Measurements from ENCODE around the gene SMIM41. TPM values are rescaled to one million over a fixed set of nuclear protein-coding genes. Genes with fewer than 3 reads are reported as not detected.
A peak's percentile ranks its signal among the peaks of the same experiment; 100 is the strongest.

The SMIM41 gene
- total and polyA plus RNA-seq, 10 donors = 0.64 to 8.1 (median 2.0) TPM

- no peaks in the 10 kb centered on the region for H3K9me3 ChIP-seq
- TF ChIP-seq POLR2AphosphoS5 (IDR thresholded peaks at IDR 0.05) (peak in 2 of 3 donors; percentile 19 to 52), CTCF (IDR thresholded peaks at IDR 0.05 in 8 of 11, conservative IDR thresholded peaks at IDR 0.05 in 3 of 11) (no peak), POLR2A (IDR thresholded peaks at IDR 0.05) (no peak)
- H3K4me3 ChIP-seq = no peak overlapping the region
- H3K36me3 ChIP-seq = no peaks in the 10 kb centered on the region
- peak; percentile 76 for DNase-seq
- peaks cover 3 to 29% (median 18%) of the 10 kb centered on the region in 6 donors for H3K4me1 ChIP-seq
- peaks cover 0 to 14% (median 9%) of the 10 kb centered on the region in 7 donors for H3K27me3 ChIP-seq (replicated peaks in 1 of 7)
- intact Hi-C loops (cut with DNase I; ENCODE audit: low total_unique reads) = no loop called here
- peak overlapping the region in 1 of 8 donors; percentile 38 for H3K27ac ChIP-seq
- 71 to 87% (median 82%) methylated on average over 6 to 17 of the region's 17 CpGs for WGBS, 5 donors
Measured at GRCh38 chr12:52147367-52147963, 68.0 kb downstream of the SMIM41 start.

GRCh38 chr12:52147964-52148463, 68.5 kb downstream of the SMIM41 start:
- peak; percentile 69 for DNase-seq
- intact Hi-C loops (cut with DNase I; ENCODE audit: low total_unique reads) = no loop called here
- 88 to 91% (median 90%) methylated on average over 8 to 10 of the region's 10 CpGs for WGBS, 5 donors
- TF ChIP-seq CTCF (IDR thresholded peaks at IDR 0.05 in 8 of 11, conservative IDR thresholded peaks at IDR 0.05 in 3 of 11) = no peak
- TF ChIP-seq POLR2AphosphoS5 (IDR thresholded peaks at IDR 0.05) = no peak
- TF ChIP-seq POLR2A (IDR thresholded peaks at IDR 0.05) = no peak
- Histone ChIP-seq H3K27ac (peak overlapping the region in 1 of 8 donors; percentile 38), H3K4me3 (no peak overlapping the region), H3K36me3 (no peaks in the 10 kb centered on the region), H3K4me1 (peaks cover 3 to 34% (median 20%) of the 10 kb centered on the region in 6 donors), H3K9me3 (no peaks in the 10 kb centered on the region), H3K27me3 (replicated peaks in 1 of 7) (peaks cover 0 to 19% (median 11%) of the 10 kb centered on the region in 7 donors)

- H3K4me1 ChIP-seq = peaks cover 3 to 34% (median 20%) of the 10 kb centered on the region in 6 donors
- H3K27me3 ChIP-seq (replicated peaks in 1 of 7) = peaks cover 0 to 23% (median 11%) of the 10 kb centered on the region in 7 donors
- peak; percentile 64 for DNase-seq
- TF ChIP-seq CTCF (IDR thresholded peaks at IDR 0.05 in 8 of 11, conservative IDR thresholded peaks at IDR 0.05 in 3 of 11) (no peak), POLR2A (IDR thresholded peaks at IDR 0.05) (no peak), POLR2AphosphoS5 (IDR thresholded peaks at IDR 0.05) (no peak)
- 83 to 90% (median 86%) methylated on average over 2 to 14 of the region's 14 CpGs for WGBS, 5 donors
- H3K27ac ChIP-seq = no peak overlapping the region
- no peaks in the 10 kb centered on the region for H3K9me3 ChIP-seq
- intact Hi-C loops (cut with DNase I; ENCODE audit: low total_unique reads) = no loop called here
- H3K36me3 ChIP-seq = no peaks in the 10 kb centered on the region
- no peak overlapping the region for H3K4me3 ChIP-seq
Measured at GRCh38 chr12:52148464-52149181, 69.1 kb downstream of the SMIM41 start.

GRCh38 chr12:52149182-52149641, 69.7 kb downstream of the SMIM41 start:
- Histone ChIP-seq H3K9me3 (no peaks in the 10 kb centered on the region), H3K27me3 (replicated peaks in 1 of 7) (peaks cover 0 to 23% (median 11%) of the 10 kb centered on the region in 7 donors), H3K4me1 (peaks cover 3 to 34% (median 20%) of the 10 kb centered on the region in 6 donors), H3K4me3 (no peak overlapping the region), H3K36me3 (no peaks in the 10 kb centered on the region), H3K27ac (no peak overlapping the region)
- intact Hi-C loops (cut with DNase I; ENCODE audit: low total_unique reads) = no loop called here
- no peak for TF ChIP-seq POLR2A (IDR thresholded peaks at IDR 0.05)
- TF ChIP-seq CTCF (IDR thresholded peaks at IDR 0.05 in 8 of 11, conservative IDR thresholded peaks at IDR 0.05 in 3 of 11) = no peak
- TF ChIP-seq POLR2AphosphoS5 (IDR thresholded peaks at IDR 0.05) = no peak
- 55 to 93% (median 69%) methylated on average over 6 of the region's 6 CpGs for WGBS, 5 donors
- DNase-seq = peak; percentile 47
